Fibroblast of lung (primary cell): ENCODE measurements around the gene PLA2G7. TPM values are rescaled to one million over a fixed set of nuclear protein-coding genes. Genes with fewer than 3 reads are reported as not detected.
"Not testable (repeated sequence)": the region's sequence is repeated elsewhere in the genome, so short reads cannot be mapped to it uniquely, and the experiment has no call there.

Source experiments
- DNase-seq, 2 donors: peaks; one replicate each; pipeline versions ENCODE4 v3.0.0 to v3.0.0-alpha.2; 2010; ENCODE audit warnings: low read depth in 2 of 2
- H2AFZ ChIP-seq: 2 replicates; pipeline ENCODE4 v1.5.1; 2012; ENCODE audit warnings: low read length, control low read depth, inconsistent platforms
- H3K27ac ChIP-seq: 2 replicates; pipeline ENCODE4 v1.5.1; 2011; ENCODE audit warnings: low read length, control low read depth; ENCODE audit not compliant: insufficient read depth
- H3K27me3 ChIP-seq: 2 replicates; pipeline ENCODE4 v1.5.1; 2011; ENCODE audit warnings: mild to moderate bottlenecking, low read length; ENCODE audit not compliant: control insufficient read depth, insufficient read depth
- H3K36me3 ChIP-seq: 2 replicates; pipeline ENCODE4 v1.5.1; 2011; ENCODE audit warnings: low read length; ENCODE audit not compliant: control insufficient read depth, insufficient read depth
- H3K4me1 ChIP-seq: 2 replicates; pipeline ENCODE4 v1.5.1; 2011; ENCODE audit warnings: low read length; ENCODE audit not compliant: control insufficient read depth, insufficient read depth; ENCODE audit errors: extremely low read depth
- H3K4me2 ChIP-seq: 2 replicates; pipeline ENCODE4 v1.5.1; 2011; ENCODE audit warnings: low read length, control low read depth; ENCODE audit not compliant: insufficient read depth; ENCODE audit errors: extremely low read depth
- H3K4me3 ChIP-seq, 4 experiments: fragments of 200-600 bp in 1 of 4; sonication (generic) in 1 of 4; replicated peaks in 1 of 4; 2 replicates each; pipeline ENCODE4 v1.5.1; 2011 to 2016; ENCODE audit warnings: low read length in 4 of 4, low read depth in 3 of 4, mild to moderate bottlenecking in 3 of 4, control low read depth in 2 of 4, inconsistent platforms in 1 of 4, mixed read lengths in 1 of 4; ENCODE audit not compliant: insufficient read depth in 1 of 4; ENCODE audit errors: control extremely low read depth in 1 of 4
- H3K79me2 ChIP-seq: 2 replicates; pipeline ENCODE4 v1.5.1; 2012; ENCODE audit warnings: mild to moderate bottlenecking, low read length, inconsistent platforms; ENCODE audit not compliant: control insufficient read depth, insufficient read depth
- H3K9ac ChIP-seq: 2 replicates; pipeline ENCODE4 v1.5.1; 2011; ENCODE audit warnings: mild to moderate bottlenecking, low read length, control low read depth; ENCODE audit not compliant: insufficient read depth
- H3K9me3 ChIP-seq: 2 replicates; pipeline ENCODE4 v1.5.1; 2012; ENCODE audit warnings: low read depth, low read length; ENCODE audit not compliant: control insufficient read depth, insufficient read depth
- H4K20me1 ChIP-seq: 2 replicates; pipeline ENCODE4 v1.5.1; 2011; ENCODE audit warnings: low read length; ENCODE audit not compliant: control insufficient read depth, insufficient read depth; ENCODE audit errors: extremely low read depth
- CTCF ChIP-seq, 2 donors: IDR thresholded peaks in 1 of 2; conservative IDR thresholded peaks in 1 of 2; 1 replicate in 1 of 2; 2 replicates in 1 of 2; pipeline ENCODE4 v1.5.1; 2011 to 2012; ENCODE audit warnings: low read length in 2 of 2, control low read depth in 1 of 2, inconsistent platforms in 1 of 2, low read depth in 1 of 2, mild to moderate bottlenecking in 1 of 2
- EZH2 ChIP-seq: IDR thresholded peaks from 2 replicates; pipeline ENCODE4 v1.5.1; 2012; ENCODE audit warnings: low read length, control low read depth, mild to moderate bottlenecking; ENCODE audit errors: missing control alignments
- polyA plus RNA-seq, 2 donors: library from polyadenylated mRNA; depleted of rRNA in 1 of 2; stranded (reverse) in 1 of 2; unstranded in 1 of 2; fragments of >200 nt; gene quantifications; 2 replicates each; pipeline ENCODE4 v1.2.1, GENCODE V29; 2011 to 2012; ENCODE audit warnings: missing spikeins in 1 of 2
- total RNA-seq: library from RNA; depleted of rRNA; stranded (reverse); fragments of >200 nt; gene quantifications from 2 replicates; pipeline ENCODE4 v1.2.1, GENCODE V29; 2014

PLA2G7 gene
- total and polyA plus RNA-seq, 2 donors (not counting 1 experiment from before 2014, with no cell fraction given), result not detected

DNA sequence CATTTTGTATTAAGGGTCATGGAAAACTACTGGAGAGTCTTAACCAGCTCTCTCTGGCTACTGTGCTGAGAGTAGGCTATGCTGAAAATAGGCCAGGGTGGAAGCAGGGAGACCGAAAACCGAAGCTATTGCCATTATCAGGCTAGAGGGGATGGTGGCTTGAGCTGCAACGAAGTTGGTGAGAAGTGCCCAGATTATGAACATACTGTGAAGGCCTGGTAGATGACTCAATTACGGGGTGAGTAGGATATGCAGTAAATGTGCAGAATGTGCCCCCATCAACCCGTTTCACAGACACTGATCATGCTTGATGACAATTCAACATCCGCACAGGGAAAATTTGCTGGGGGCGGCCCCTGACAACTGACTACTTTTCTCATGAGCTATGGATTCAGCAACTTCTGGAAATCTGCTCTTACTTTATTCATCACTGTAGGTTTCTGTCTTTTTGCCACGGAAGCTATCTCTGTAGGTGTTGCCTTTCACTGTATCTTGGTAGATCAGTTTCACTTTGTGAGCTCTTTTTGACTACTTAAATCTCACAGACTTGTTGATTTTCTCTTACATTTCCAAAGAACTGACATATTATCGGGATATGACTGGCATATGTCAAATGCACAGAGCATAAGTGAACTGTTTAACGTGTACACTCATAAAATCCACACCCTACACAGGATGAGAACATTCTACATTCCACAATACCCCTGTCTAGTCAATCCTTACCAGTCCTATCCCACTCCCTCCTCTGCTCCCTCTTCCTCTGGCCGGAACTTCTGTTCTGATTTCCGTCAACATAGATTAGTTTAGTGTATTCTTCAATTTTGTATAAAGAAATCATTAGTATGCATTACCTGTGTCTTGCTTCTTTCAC, 42.5 kb upstream of the PLA2G7 start:
- DNase-seq, result no peak
- H3K9me3 ChIP-seq, result no peaks in the 10 kb centered on the region
- no peak for TF ChIP-seq EZH2
- no peak for TF ChIP-seq CTCF (conservative IDR thresholded peaks at IDR 0.05 in 1 of 2, IDR thresholded peaks at IDR 0.05 in 1 of 2; ENCODE audit: low read depth in 1 of 2, low read length in 2 of 2)
- H3K36me3 ChIP-seq, result no peaks in the 10 kb centered on the region
- no peaks in the 10 kb centered on the region for H3K79me2 ChIP-seq
- H2AFZ ChIP-seq, result no peak overlapping the region
- H3K27me3 ChIP-seq, result no peaks in the 10 kb centered on the region
- no peak overlapping the region for H3K27ac ChIP-seq
- H3K9ac ChIP-seq, result no peak overlapping the region
- H4K20me1 ChIP-seq, result no peaks in the 10 kb centered on the region
- no peak overlapping the region for H3K4me2 ChIP-seq
- H3K4me3 ChIP-seq, result no peak overlapping the region
- no peaks in the 10 kb centered on the region for H3K4me1 ChIP-seq

DNA sequence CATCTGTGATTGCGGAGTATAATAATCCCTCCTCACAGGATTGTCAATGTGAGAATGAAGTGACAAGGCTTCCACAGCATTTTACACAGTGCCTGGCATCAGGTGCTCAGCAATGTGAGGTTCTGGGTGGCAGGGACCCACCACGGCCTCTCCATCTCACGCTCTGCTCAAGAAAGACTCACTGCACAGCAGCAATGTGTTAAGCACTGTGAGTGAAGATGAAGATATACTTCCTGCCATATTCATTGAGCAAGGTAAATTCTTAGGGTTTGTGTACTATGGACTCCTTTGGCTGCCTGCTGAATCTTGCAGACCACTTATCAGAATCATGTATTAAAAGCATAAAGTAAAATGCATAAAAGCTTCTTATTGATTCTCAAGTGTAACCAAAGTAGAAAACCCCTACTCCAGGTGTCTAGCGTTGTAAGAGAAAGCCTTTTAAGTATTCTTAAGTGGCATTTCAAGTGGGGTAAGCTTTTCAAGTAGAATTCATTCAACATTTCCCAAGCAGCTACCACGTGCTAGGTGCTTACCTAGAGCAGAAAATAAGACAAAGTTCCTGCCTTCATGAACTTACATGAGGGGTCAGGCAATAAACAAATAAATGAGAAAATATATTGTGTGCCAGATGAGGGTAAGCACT, 41.0 kb upstream of the PLA2G7 start:
- Histone ChIP-seq H2AFZ (no peak overlapping the region), H4K20me1 (no peaks in the 10 kb centered on the region), H3K4me3 (no peak overlapping the region), H3K9me3 (no peaks in the 10 kb centered on the region), H3K36me3 (no peaks in the 10 kb centered on the region), H3K9ac (no peak overlapping the region), H3K27ac (no peak overlapping the region), H3K4me2 (no peak overlapping the region), H3K79me2 (no peaks in the 10 kb centered on the region), H3K27me3 (no peaks in the 10 kb centered on the region), H3K4me1 (no peaks in the 10 kb centered on the region)
- TF ChIP-seq CTCF (conservative IDR thresholded peaks at IDR 0.05 in 1 of 2, IDR thresholded peaks at IDR 0.05 in 1 of 2; ENCODE audit: low read depth in 1 of 2, low read length in 2 of 2) (no peak), EZH2 (no peak)
- no peak for DNase-seq

- not testable (repeated sequence) for H3K4me1 ChIP-seq, H3K27ac ChIP-seq, H4K20me1 ChIP-seq, H3K4me3 ChIP-seq, H3K9me3 ChIP-seq, H3K79me2 ChIP-seq, H3K4me2 ChIP-seq, H3K27me3 ChIP-seq, H3K9ac ChIP-seq, H2AFZ ChIP-seq, DNase-seq, H3K36me3 ChIP-seq
These were observed 39.6 kb upstream of the PLA2G7 start for GRCh38 chr6:46774736-46775135.
